H9 (cell line): Measurements from ENCODE around the gene ARSI. TPM values are rescaled to one million over a fixed set of nuclear protein-coding genes. Genes with fewer than 3 reads are reported as not detected.
A peak's percentile ranks its signal among the peaks of the same experiment; 100 is the strongest.

ENCODE experiments used
- DNase-seq: peaks from one replicate; pipeline ENCODE4 v3.0.0-alpha.2; 2017
- H2AFZ ChIP-seq: one replicate; pipeline ENCODE4 v1.6.1; 2013; ENCODE audit warnings: mild to moderate bottlenecking, low read length, control low read depth, moderate library complexity
- H2AK5ac ChIP-seq: 2 replicates; pipeline ENCODE4 v1.6.1; 2013; ENCODE audit warnings: low read length, control low read depth, mixed read lengths; ENCODE audit not compliant: insufficient read length
- H2BK120ac ChIP-seq: one replicate; pipeline ENCODE4 v1.6.1; 2013; ENCODE audit warnings: low read depth, mild to moderate bottlenecking, low read length, control low read depth, inconsistent platforms; ENCODE audit not compliant: poor library complexity, severe bottlenecking
- H2BK12ac ChIP-seq: 2 replicates; pipeline ENCODE4 v1.6.1; 2013; ENCODE audit warnings: low read length, control low read depth, mixed read lengths, low read depth; ENCODE audit not compliant: insufficient read length
- H2BK15ac ChIP-seq: 2 replicates; pipeline ENCODE4 v1.6.1; 2013; ENCODE audit warnings: low read depth, low read length, control low read depth
- H2BK20ac ChIP-seq: one replicate; pipeline ENCODE4 v1.6.1; 2013; ENCODE audit warnings: low read depth, mild to moderate bottlenecking, low read length, control low read depth, inconsistent platforms; ENCODE audit not compliant: poor library complexity, severe bottlenecking
- H2BK5ac ChIP-seq: 2 replicates; pipeline ENCODE4 v1.6.1; 2013; ENCODE audit warnings: low read length, control low read depth, mixed read lengths; ENCODE audit not compliant: insufficient read length
- H3K14ac ChIP-seq: 2 replicates; pipeline ENCODE4 v1.6.1; 2013; ENCODE audit warnings: low read length, control low read depth; ENCODE audit not compliant: insufficient read depth
- H3K18ac ChIP-seq: 2 replicates; pipeline ENCODE4 v1.6.1; 2013; ENCODE audit warnings: low read depth, mild to moderate bottlenecking, mixed read lengths, low read length, control low read depth; ENCODE audit not compliant: insufficient read length
- H3K23ac ChIP-seq: 2 replicates; pipeline ENCODE4 v1.6.1; 2013; ENCODE audit warnings: low read length, control low read depth, mixed read lengths, low read depth; ENCODE audit not compliant: insufficient read length
- H3K23me2 ChIP-seq: 2 replicates; pipeline ENCODE4 v1.6.1; 2013; ENCODE audit warnings: low read depth, mild to moderate bottlenecking, mixed read lengths, low read length, control low read depth; ENCODE audit not compliant: insufficient read length, poor library complexity, severe bottlenecking
- H3K27ac ChIP-seq: 2 replicates; pipeline ENCODE4 v1.5.1; 2013; ENCODE audit warnings: low read length, control low read depth, mixed read lengths, low read depth; ENCODE audit not compliant: insufficient read length
- H3K27me3 ChIP-seq: 2 replicates; pipeline ENCODE4 v1.6.1; 2013; ENCODE audit warnings: low read length, control low read depth, inconsistent platforms; ENCODE audit not compliant: insufficient read depth
- H3K4ac ChIP-seq: 2 replicates; pipeline ENCODE4 v1.6.1; 2013; ENCODE audit warnings: low read depth, mild to moderate bottlenecking, control low read depth, inconsistent platforms, low read length, moderate library complexity
- H3K4me1 ChIP-seq: 2 replicates; pipeline ENCODE4 v1.6.1; 2013; ENCODE audit warnings: low read length, control low read depth, inconsistent platforms; ENCODE audit not compliant: insufficient read depth
- H3K4me2 ChIP-seq: 2 replicates; pipeline ENCODE4 v1.6.1; 2013; ENCODE audit warnings: low read length, control low read depth, mixed read lengths; ENCODE audit not compliant: insufficient read length, insufficient read depth
- H3K56ac ChIP-seq: 2 replicates; pipeline ENCODE4 v1.6.1; 2013; ENCODE audit warnings: low read depth, mild to moderate bottlenecking, mixed read lengths, low read length, control low read depth; ENCODE audit not compliant: insufficient read length
- H3K79me1 ChIP-seq: 2 replicates; pipeline ENCODE4 v1.6.1; 2013; ENCODE audit warnings: low read depth, mild to moderate bottlenecking, moderate library complexity, low read length, control low read depth, inconsistent platforms; ENCODE audit not compliant: insufficient read depth, poor library complexity, severe bottlenecking
- H3K79me2 ChIP-seq: 2 replicates; pipeline ENCODE4 v1.6.1; 2013; ENCODE audit warnings: low read length, control low read depth, inconsistent platforms; ENCODE audit not compliant: insufficient read depth
- H3K9ac ChIP-seq: 2 replicates; pipeline ENCODE4 v1.6.1; 2013; ENCODE audit warnings: low read length, control low read depth, mixed read lengths; ENCODE audit not compliant: insufficient read length; ENCODE audit errors: extremely low read depth
- H3K9me3 ChIP-seq: one replicate; pipeline ENCODE4 v1.6.1; 2013; ENCODE audit warnings: low read depth, low read length, inconsistent platforms; ENCODE audit not compliant: control insufficient read depth
- H3T11ph ChIP-seq: one replicate; pipeline ENCODE4 v1.6.1; 2013; ENCODE audit warnings: mild to moderate bottlenecking, low read length, control low read depth, inconsistent platforms
- H4K20me1 ChIP-seq: one replicate; pipeline ENCODE4 v1.6.1; 2013; ENCODE audit not compliant: control insufficient read depth, insufficient read length, insufficient read depth
- H4K5ac ChIP-seq: 2 replicates; pipeline ENCODE4 v1.6.1; 2013; ENCODE audit warnings: low read depth, mild to moderate bottlenecking, mixed read lengths, low read length, control low read depth; ENCODE audit not compliant: insufficient read length
- H4K8ac ChIP-seq: replicated peaks from 2 replicates; pipeline ENCODE4 v1.6.1; 2013; ENCODE audit warnings: low read length, control low read depth, mixed read lengths, low read depth; ENCODE audit not compliant: insufficient read length
- H4K91ac ChIP-seq: 2 replicates; pipeline ENCODE4 v1.6.1; 2013; ENCODE audit warnings: low read depth, mild to moderate bottlenecking, moderate library complexity, mixed read lengths, low read length, control low read depth; ENCODE audit not compliant: insufficient read length
- H3K27ac Mint-ChIP-seq, 3 experiments: 2 replicates in 2 of 3; 3 replicates in 1 of 3; pipeline ENCODE4 v1.8.0; 2020 to 2021; ENCODE audit warnings: mixed read lengths in 3 of 3, mild to moderate bottlenecking in 1 of 3, moderate library complexity in 1 of 3
- H3K27me3 Mint-ChIP-seq: 2 replicates; pipeline ENCODE4 v1.8.0; 2021; ENCODE audit warnings: low read depth, mild to moderate bottlenecking, moderate library complexity, mixed read lengths
- H3K36me3 Mint-ChIP-seq, 3 experiments: 2 replicates in 2 of 3; 3 replicates in 1 of 3; pipeline ENCODE4 v1.8.0; 2020 to 2021; ENCODE audit warnings: low read depth in 3 of 3, mixed read lengths in 3 of 3; ENCODE audit not compliant: insufficient read depth in 1 of 3
- H3K4me1 Mint-ChIP-seq, 2 experiments: 2 replicates each; pipeline ENCODE4 v1.8.0; 2020; ENCODE audit warnings: mixed read lengths in 2 of 2
- H3K4me3 Mint-ChIP-seq, 2 experiments: 2 replicates in 1 of 2; 3 replicates in 1 of 2; pipeline ENCODE4 v1.8.0; 2020 to 2021; ENCODE audit warnings: mild to moderate bottlenecking in 2 of 2, mixed read lengths in 2 of 2, moderate library complexity in 1 of 2
- H3K9me3 Mint-ChIP-seq, 2 experiments: 2 replicates in 1 of 2; 3 replicates in 1 of 2; pipeline ENCODE4 v1.8.0; 2020; ENCODE audit warnings: mild to moderate bottlenecking in 2 of 2, mixed read lengths in 2 of 2, moderate library complexity in 1 of 2
- WGBS: extraction: QIAGEN DNeasy Blood & Tissue Kit; methylation state at CpG from one replicate; pipeline ENCODE4 v1.1.7; 2013; ENCODE audit warnings: missing lambda C conversion rate, low lambda C conversion rate, mixed read lengths; ENCODE audit not compliant: insufficient read length; ENCODE audit errors: extremely low coverage; 5-methylcytosine and 5-hydroxymethylcytosine counted together
- total RNA-seq: library from RNA; stranded (reverse); gene quantifications from 2 replicates; pipeline ENCODE4 v1.2.1, GENCODE V29; 2021
- TF ChIP-seq, protein P1 (sequence below): fragments of 200-600 bp; sonication (generic); conservative IDR thresholded peaks from 3 replicates; pipeline ENCODE4 v1.8.0; 2021; ENCODE audit warnings: antibody characterized with exemption, mild to moderate bottlenecking

Gene ARSI
- total RNA-seq, 1 experiment from 2014 or later, result 1.7 TPM

DNA sequence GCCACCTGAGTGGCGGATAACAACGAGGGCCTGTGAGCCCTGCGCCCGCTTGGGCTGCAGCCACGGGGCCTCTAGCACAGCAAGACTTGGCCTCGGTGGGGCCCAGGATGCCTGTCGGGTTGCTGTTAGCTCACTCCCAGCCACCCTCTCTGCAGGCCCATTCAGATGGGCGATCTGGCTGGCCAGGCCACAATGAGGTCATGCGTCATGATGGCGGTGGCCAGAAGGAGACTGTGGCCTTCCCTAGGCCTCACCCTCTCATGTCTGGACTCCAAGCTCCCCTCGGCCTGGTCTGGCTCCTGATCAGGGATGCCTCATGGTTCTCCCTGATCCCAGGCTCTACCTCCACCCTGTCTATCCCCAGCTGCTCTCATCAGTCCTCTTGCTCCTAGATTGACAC, 35.8 kb upstream of the ARSI start:
- Mint-ChIP-seq H3K9me3 (no peaks in the 10 kb centered on the region; a peak in 1 of 5 replicates), H3K4me3 (no peak overlapping the region)
- DNase-seq, result no peak

More for the DNA sequence above, 35.8 kb upstream of the ARSI start:
- Histone ChIP-seq H3K4me1 (no peaks in the 10 kb centered on the region), H3T11ph (no peak overlapping the region), H3K4me2 (no peak overlapping the region), H2AFZ (no peak overlapping the region), H3K9ac (no peak overlapping the region), H3K79me1 (no peaks in the 10 kb centered on the region), H2BK120ac (no peak overlapping the region), H2BK15ac (no peak overlapping the region), H4K5ac (no peak overlapping the region), H2BK5ac (no peak overlapping the region), H3K14ac (no peak overlapping the region), H2BK12ac (no peak overlapping the region), H3K9me3 (no peaks in the 10 kb centered on the region), H3K18ac (no peak overlapping the region), H4K91ac (no peak overlapping the region), H3K27ac (no peak overlapping the region), H4K20me1 (no peaks in the 10 kb centered on the region), H3K56ac (no peak overlapping the region), H2BK20ac (no peak overlapping the region), H3K79me2 (no peaks in the 10 kb centered on the region), H3K23me2 (no peaks in the 10 kb centered on the region), H3K4ac (no peak overlapping the region), H2AK5ac (no peak overlapping the region), H4K8ac (no peak overlapping the region), H3K23ac (no peak overlapping the region), H3K27me3 (no peaks in the 10 kb centered on the region)
- TF ChIP-seq, protein P1, sequence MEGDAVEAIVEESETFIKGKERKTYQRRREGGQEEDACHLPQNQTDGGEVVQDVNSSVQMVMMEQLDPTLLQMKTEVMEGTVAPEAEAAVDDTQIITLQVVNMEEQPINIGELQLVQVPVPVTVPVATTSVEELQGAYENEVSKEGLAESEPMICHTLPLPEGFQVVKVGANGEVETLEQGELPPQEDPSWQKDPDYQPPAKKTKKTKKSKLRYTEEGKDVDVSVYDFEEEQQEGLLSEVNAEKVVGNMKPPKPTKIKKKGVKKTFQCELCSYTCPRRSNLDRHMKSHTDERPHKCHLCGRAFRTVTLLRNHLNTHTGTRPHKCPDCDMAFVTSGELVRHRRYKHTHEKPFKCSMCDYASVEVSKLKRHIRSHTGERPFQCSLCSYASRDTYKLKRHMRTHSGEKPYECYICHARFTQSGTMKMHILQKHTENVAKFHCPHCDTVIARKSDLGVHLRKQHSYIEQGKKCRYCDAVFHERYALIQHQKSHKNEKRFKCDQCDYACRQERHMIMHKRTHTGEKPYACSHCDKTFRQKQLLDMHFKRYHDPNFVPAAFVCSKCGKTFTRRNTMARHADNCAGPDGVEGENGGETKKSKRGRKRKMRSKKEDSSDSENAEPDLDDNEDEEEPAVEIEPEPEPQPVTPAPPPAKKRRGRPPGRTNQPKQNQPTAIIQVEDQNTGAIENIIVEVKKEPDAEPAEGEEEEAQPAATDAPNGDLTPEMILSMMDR, result no peak
- Mint-ChIP-seq H3K27ac (peak overlapping the region in 1 of 3 experiments; percentile 28; a peak in 1 of 7 replicates), H3K4me1 (peaks cover 0 to 7% of the 10 kb centered on the region in 2 experiments; a peak in 2 of 4 replicates), H3K27me3 (no peaks in the 10 kb centered on the region; the same call in 1 of the 2 replicates), H3K36me3 (no peaks in the 10 kb centered on the region)
- no CpG with 5 or more reads among the region's 11 CpGs for WGBS
